ENCODE data around the gene ZCCHC17. TPM values are rescaled to one million over a fixed set of nuclear protein-coding genes. Genes with fewer than 3 reads are reported as not detected.
"Not testable (repeated sequence)": the region's sequence is repeated elsewhere in the genome, so short reads cannot be mapped to it uniquely, and the experiment has no call there.

Gene ZCCHC17
- total RNA-seq, 2 experiments from 2014 or later: 30.1 to 33.8 TPM

DNA sequence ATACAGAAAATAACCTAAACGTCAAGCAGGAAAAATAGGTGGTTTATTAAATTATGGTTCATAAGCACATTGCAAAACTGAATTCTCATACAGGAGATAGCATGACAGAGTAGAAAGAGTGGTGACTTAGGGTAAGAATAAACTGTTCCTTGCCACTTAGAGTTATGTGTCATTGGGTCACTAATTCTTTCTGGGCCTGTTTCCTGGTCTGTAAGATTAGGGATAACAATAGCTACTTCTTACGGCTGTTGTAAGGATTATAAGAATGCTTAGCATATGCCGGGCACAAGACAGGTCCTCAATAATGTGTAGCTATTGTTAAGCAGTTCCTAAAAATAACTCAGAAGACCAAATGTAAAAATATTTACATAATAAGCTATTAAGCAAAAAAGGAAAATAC, 24.5 kb upstream of the ZCCHC17 start:
- H3K36me3 ChIP-seq (ENCODE audit: insufficient read depth, low read length): peaks cover 98% of the 10 kb centered on the region
- no peak overlapping the region for H3K4me2 ChIP-seq (ENCODE audit: low read length)
- H3K4me1 ChIP-seq (ENCODE audit: insufficient read depth, low read length, poor library complexity, severe bottlenecking): no peaks in the 10 kb centered on the region
- H3K9me3 ChIP-seq (ENCODE audit: low read length): no peaks in the 10 kb centered on the region
- TF ChIP-seq, protein P1, sequence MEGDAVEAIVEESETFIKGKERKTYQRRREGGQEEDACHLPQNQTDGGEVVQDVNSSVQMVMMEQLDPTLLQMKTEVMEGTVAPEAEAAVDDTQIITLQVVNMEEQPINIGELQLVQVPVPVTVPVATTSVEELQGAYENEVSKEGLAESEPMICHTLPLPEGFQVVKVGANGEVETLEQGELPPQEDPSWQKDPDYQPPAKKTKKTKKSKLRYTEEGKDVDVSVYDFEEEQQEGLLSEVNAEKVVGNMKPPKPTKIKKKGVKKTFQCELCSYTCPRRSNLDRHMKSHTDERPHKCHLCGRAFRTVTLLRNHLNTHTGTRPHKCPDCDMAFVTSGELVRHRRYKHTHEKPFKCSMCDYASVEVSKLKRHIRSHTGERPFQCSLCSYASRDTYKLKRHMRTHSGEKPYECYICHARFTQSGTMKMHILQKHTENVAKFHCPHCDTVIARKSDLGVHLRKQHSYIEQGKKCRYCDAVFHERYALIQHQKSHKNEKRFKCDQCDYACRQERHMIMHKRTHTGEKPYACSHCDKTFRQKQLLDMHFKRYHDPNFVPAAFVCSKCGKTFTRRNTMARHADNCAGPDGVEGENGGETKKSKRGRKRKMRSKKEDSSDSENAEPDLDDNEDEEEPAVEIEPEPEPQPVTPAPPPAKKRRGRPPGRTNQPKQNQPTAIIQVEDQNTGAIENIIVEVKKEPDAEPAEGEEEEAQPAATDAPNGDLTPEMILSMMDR (conservative IDR thresholded peaks at IDR 0.05; ENCODE audit: low read length): no peak
- no peak for TF ChIP-seq EZH2phosphoT487 (IDR thresholded peaks at IDR 0.05; ENCODE audit: borderline replicate concordance, low read depth, low read length)
- peaks cover 13% of the 10 kb centered on the region for H3K79me2 ChIP-seq (ENCODE audit: insufficient read depth, low read depth, low read length)
- H3K4me3 ChIP-seq (ENCODE audit: low read depth, low read length, poor library complexity, severe bottlenecking): no peak overlapping the region
- H3K27ac ChIP-seq (ENCODE audit: low read depth, low read length, poor library complexity, severe bottlenecking): no peak overlapping the region
- intact Hi-C loops (cut with micrococcal nuclease; ENCODE audit: unreplicated experiment): no loop called here
- H2AFZ ChIP-seq (ENCODE audit: low read length): no peak overlapping the region
- CTCF ChIA-PET (ENCODE audit: unreplicated experiment): interaction anchor here (0.7 kb wide), 1 partner anchor 9 kb away, joined by 3 read pairs; no protein-coding TSS in a partner anchor
- POLR2A ChIA-PET: interaction anchor here (0.6 to 1.0 kb wide), 3 partner anchors 10 to 373 kb away, joined by 3 read pairs; partner anchors contain the start of gene PEF1
- H4K20me1 ChIP-seq (ENCODE audit: insufficient read depth, low read length): peaks cover 3% of the 10 kb centered on the region; the same call in 1 of the 2 replicates
- no peaks in the 10 kb centered on the region for H3K9me2 ChIP-seq (ENCODE audit: insufficient read depth, low read length)
- no TSS peak for BruUV-seq (replicated peaks)
- DNase-seq (ENCODE audit: low spot score): no peak

- POLR2A ChIA-PET: interaction anchor here (0.9 kb wide), 1 partner anchor 23 kb away, joined by 3 read pairs; the partner anchor contains the start of genes SNRNP40 and ZCCHC17
- no peak for DNase-seq (ENCODE audit: low spot score)
- H3K27ac ChIP-seq (ENCODE audit: low read depth, low read length, poor library complexity, severe bottlenecking): no peak overlapping the region
- H2AFZ ChIP-seq (ENCODE audit: low read length): no peak overlapping the region
- H3K36me3 ChIP-seq (ENCODE audit: insufficient read depth, low read length): peaks cover 98% of the 10 kb centered on the region
- intact Hi-C loops (cut with micrococcal nuclease; ENCODE audit: unreplicated experiment): no loop called here
- H3K4me1 ChIP-seq (ENCODE audit: insufficient read depth, low read length, poor library complexity, severe bottlenecking): no peaks in the 10 kb centered on the region
- H3K9me2 ChIP-seq (ENCODE audit: insufficient read depth, low read length): no peaks in the 10 kb centered on the region
- H3K9me3 ChIP-seq (ENCODE audit: low read length): no peaks in the 10 kb centered on the region
- no TSS peak for BruUV-seq (replicated peaks)
- H3K79me2 ChIP-seq (ENCODE audit: insufficient read depth, low read depth, low read length): peaks cover 13% of the 10 kb centered on the region
- H3K4me3 ChIP-seq (ENCODE audit: low read depth, low read length, poor library complexity, severe bottlenecking): no peak overlapping the region
- CTCF ChIA-PET (ENCODE audit: unreplicated experiment): no interaction called here
- TF ChIP-seq, protein P1 (conservative IDR thresholded peaks at IDR 0.05; ENCODE audit: low read length): no peak
- no peak for TF ChIP-seq EZH2phosphoT487 (IDR thresholded peaks at IDR 0.05; ENCODE audit: borderline replicate concordance, low read depth, low read length)
- no peak overlapping the region for H3K4me2 ChIP-seq (ENCODE audit: low read length)
- peaks cover 3% of the 10 kb centered on the region; the same call in 1 of the 2 replicates for H4K20me1 ChIP-seq (ENCODE audit: insufficient read depth, low read length)
These were observed 23.2 kb upstream of the ZCCHC17 start for GRCh38 chr1:31273619-31274018.

DNA sequence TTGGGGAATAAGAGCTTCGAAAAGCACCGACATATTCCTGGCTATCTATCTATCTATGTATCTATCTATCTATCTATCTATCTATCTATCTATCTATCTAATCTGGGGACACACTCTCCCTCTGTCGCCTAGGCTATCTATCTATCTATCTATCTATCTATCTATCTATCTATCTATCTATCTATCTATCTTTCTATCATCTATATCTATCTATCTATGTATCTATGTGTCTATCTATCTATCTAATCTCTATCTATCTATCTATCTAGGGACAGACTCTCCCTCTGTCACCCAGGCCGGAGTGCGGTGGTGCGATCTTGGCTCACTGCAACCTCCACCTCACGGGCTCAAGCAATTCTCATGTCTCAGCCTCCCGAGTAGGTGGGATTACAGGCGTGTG, 14.4 kb upstream of the ZCCHC17 start:
- DNase-seq (ENCODE audit: low spot score); H3K79me2 ChIP-seq (ENCODE audit: insufficient read depth, low read depth, low read length); H3K4me1 ChIP-seq (ENCODE audit: insufficient read depth, low read length, poor library complexity, severe bottlenecking); BruUV-seq (replicated peaks); H3K4me2 ChIP-seq (ENCODE audit: low read length); H4K20me1 ChIP-seq (ENCODE audit: insufficient read depth, low read length); H2AFZ ChIP-seq (ENCODE audit: low read length); H3K9me3 ChIP-seq (ENCODE audit: low read length); H3K27ac ChIP-seq (ENCODE audit: low read depth, low read length, poor library complexity, severe bottlenecking); H3K9me2 ChIP-seq (ENCODE audit: insufficient read depth, low read length); H3K4me3 ChIP-seq (ENCODE audit: low read depth, low read length, poor library complexity, severe bottlenecking); intact Hi-C loops (cut with micrococcal nuclease; ENCODE audit: unreplicated experiment): not testable (repeated sequence)
- ChIA-PET CTCF (ENCODE audit: unreplicated experiment) (interaction anchor here (0.6 kb wide), 1 partner anchor 146 kb away, joined by 3 read pairs; no protein-coding TSS in a partner anchor), POLR2A (interaction anchor here (0.7 to 1.6 kb wide), 2 partner anchors 15 to 18 kb away, joined by 3 to 4 read pairs; no protein-coding TSS in a partner anchor)
- peaks cover 98% of the 10 kb centered on the region for H3K36me3 ChIP-seq (ENCODE audit: insufficient read depth, low read length)

- H3K4me1 ChIP-seq (ENCODE audit: insufficient read depth, low read length, poor library complexity, severe bottlenecking); intact Hi-C loops (cut with micrococcal nuclease; ENCODE audit: unreplicated experiment); H3K9me2 ChIP-seq (ENCODE audit: insufficient read depth, low read length); POLR2A ChIA-PET; H2AFZ ChIP-seq (ENCODE audit: low read length); H3K9me3 ChIP-seq (ENCODE audit: low read length); DNase-seq (ENCODE audit: low spot score); H3K4me2 ChIP-seq (ENCODE audit: low read length); H3K27ac ChIP-seq (ENCODE audit: low read depth, low read length, poor library complexity, severe bottlenecking); CTCF ChIA-PET (ENCODE audit: unreplicated experiment); H3K79me2 ChIP-seq (ENCODE audit: insufficient read depth, low read depth, low read length); H4K20me1 ChIP-seq (ENCODE audit: insufficient read depth, low read length); BruUV-seq (replicated peaks); H3K4me3 ChIP-seq (ENCODE audit: low read depth, low read length, poor library complexity, severe bottlenecking): not testable (repeated sequence)
- peaks cover 95% of the 10 kb centered on the region for H3K36me3 ChIP-seq (ENCODE audit: insufficient read depth, low read length)
These were observed 9.0 kb upstream of the ZCCHC17 start for GRCh38 chr1:31287791-31288190.

All from OCI-LY7 (cell line).